ENCODE data around the gene CITED2. TPM values are rescaled to one million over a fixed set of nuclear protein-coding genes. Genes with fewer than 3 reads are reported as not detected.

CITED2 gene
- total and polyA plus RNA-seq, 2 of the 8 experiments (the other 6 are each of a cell fraction or from before 2014, with no cell fraction given) = 89.1 to 115 TPM

- TF ChIP-seq RBBP5 (IDR thresholded peaks at IDR 0.05; ENCODE audit: borderline replicate concordance, low read depth, low read length) (no peak), MAX (IDR thresholded peaks at IDR 0.05) (no peak), RNF2 (IDR thresholded peaks at IDR 0.05; ENCODE audit: borderline replicate concordance, low read depth, low read length, missing control alignments, poor library complexity, severe bottlenecking) (no peak), CHD1 (IDR thresholded peaks at IDR 0.05; ENCODE audit: low read depth, low read length) (no peak), NANOG (IDR thresholded peaks at IDR 0.05; ENCODE audit: insufficient read depth, low read depth, low read length, poor library complexity, severe bottlenecking) (no peak), POLR2AphosphoS5 (IDR thresholded peaks at IDR 0.05; ENCODE audit: low read depth, low read length) (no peak), BCL11A (IDR thresholded peaks at IDR 0.05; ENCODE audit: low read depth in 2 of 2, low read length in 2 of 2) (peak in 1 of 2 experiments; percentile 55), ASH2L (IDR thresholded peaks at IDR 0.05; ENCODE audit: low read length) (no peak)
These were observed 21.4 kb upstream of the CITED2 start (continued) for GRCh38 chr6:139395891-139396301.
